ENCODE measurements around the gene FHIT. TPM values are rescaled to one million over a fixed set of nuclear protein-coding genes. Genes with fewer than 3 reads are reported as not detected.

Gene FHIT
- total RNA-seq, 2 donors from 2014 or later, result 6.8 to 12.3 TPM

DNA sequence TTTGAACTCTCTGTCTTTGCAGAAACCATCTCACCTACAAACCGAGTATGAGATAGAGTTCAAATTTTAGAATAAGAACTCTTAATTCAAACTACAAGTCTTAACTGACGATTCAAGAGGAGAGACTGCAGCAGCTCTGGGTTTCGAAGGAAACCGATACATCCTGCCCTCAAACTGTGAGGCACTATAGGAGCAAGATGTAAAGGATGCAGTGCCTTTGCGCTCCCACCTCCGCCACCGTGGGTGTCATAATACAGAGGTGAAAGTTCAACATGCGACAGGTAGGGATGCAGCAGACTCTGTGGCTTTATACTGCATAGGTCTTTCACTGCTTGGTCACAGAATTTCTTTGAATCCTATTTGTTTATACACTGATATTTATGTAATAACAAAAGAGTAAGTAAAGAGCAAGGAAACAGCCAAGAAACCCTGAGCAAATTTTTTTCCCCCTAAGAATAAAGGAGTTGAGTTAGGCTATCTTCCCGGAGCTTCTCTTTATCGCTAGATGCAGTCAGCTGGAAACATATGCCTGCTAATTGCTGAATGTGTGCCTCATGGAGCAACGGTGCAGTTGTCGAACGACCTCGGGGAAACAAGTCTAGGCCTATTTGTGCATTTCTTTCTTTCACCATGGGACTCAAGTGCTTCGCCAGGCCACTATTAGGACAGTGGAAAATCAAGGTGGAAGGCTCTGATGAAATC lies 1103.9 kb downstream of the FHIT start:
- Histone ChIP-seq H3K9me3 (ENCODE audit: control insufficient read depth, low read length) (no peaks in the 10 kb centered on the region), H3K4me1 (ENCODE audit: control insufficient read depth, insufficient read depth, low read length) (peaks cover 8% of the 10 kb centered on the region), H3K27ac (ENCODE audit: low read depth, low read length) (no peak overlapping the region), H3K27me3 (ENCODE audit: control insufficient read depth, insufficient read depth, low read length, poor library complexity, severe bottlenecking) (no peaks in the 10 kb centered on the region), H3K36me3 (ENCODE audit: control insufficient read depth, insufficient read depth, low read length) (no peaks in the 10 kb centered on the region), H3K4me3 (ENCODE audit: low read length) (no peak overlapping the region), H3K9ac (ENCODE audit: extremely low read depth, low read length, poor library complexity, severe bottlenecking) (no peak overlapping the region)
- Mint-ChIP-seq H3K27me3 (ENCODE audit: insufficient read depth) (no peaks in the 10 kb centered on the region), H3K4me3 (no peak overlapping the region), H3K27ac (no peak overlapping the region), H3K36me3 (ENCODE audit: low read depth) (no peaks in the 10 kb centered on the region), H3K4me1 (peaks cover 13% of the 10 kb centered on the region), H3K9me3 (no peaks in the 10 kb centered on the region)
- TF ChIP-seq, protein P1, sequence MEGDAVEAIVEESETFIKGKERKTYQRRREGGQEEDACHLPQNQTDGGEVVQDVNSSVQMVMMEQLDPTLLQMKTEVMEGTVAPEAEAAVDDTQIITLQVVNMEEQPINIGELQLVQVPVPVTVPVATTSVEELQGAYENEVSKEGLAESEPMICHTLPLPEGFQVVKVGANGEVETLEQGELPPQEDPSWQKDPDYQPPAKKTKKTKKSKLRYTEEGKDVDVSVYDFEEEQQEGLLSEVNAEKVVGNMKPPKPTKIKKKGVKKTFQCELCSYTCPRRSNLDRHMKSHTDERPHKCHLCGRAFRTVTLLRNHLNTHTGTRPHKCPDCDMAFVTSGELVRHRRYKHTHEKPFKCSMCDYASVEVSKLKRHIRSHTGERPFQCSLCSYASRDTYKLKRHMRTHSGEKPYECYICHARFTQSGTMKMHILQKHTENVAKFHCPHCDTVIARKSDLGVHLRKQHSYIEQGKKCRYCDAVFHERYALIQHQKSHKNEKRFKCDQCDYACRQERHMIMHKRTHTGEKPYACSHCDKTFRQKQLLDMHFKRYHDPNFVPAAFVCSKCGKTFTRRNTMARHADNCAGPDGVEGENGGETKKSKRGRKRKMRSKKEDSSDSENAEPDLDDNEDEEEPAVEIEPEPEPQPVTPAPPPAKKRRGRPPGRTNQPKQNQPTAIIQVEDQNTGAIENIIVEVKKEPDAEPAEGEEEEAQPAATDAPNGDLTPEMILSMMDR (conservative IDR thresholded peaks at IDR 0.05), result no peak
- DNase-seq, result no peak
- WGBS, 2 experiments (ENCODE audit: insufficient coverage in 1 of 2, insufficient read length in 1 of 2), result 86 to 91% methylated on average over 7 to 15 of the region's 15 CpGs

DNA sequence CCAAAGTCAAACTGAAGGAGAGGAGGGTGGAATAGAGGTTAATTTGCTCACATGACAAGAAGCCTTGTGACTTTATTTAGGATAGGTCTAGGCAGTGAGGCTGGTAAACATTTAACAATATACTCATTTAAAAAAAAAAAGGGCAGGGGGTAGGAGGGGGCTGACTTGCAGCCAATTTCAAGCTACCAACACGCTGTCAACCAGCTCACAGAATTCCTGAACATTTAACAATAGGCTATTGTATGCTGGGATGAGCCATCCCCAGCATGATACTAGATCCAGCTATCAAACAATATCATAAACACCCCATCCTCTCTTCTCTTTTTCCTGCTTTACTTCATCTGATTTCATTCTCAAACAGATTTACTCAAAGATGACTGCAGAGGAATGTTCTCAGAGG lies 1105.1 kb downstream of the FHIT start:
- 25% methylated on average over 1 of the region's 1 CpG; no CpG with 5 or more reads in 1 of the 2 experiments for WGBS, 2 experiments (ENCODE audit: insufficient coverage in 1 of 2, insufficient read length in 1 of 2)
- peak overlapping the region; percentile 40 for H3K27ac ChIP-seq (ENCODE audit: low read depth, low read length)
- H3K9ac ChIP-seq (ENCODE audit: extremely low read depth, low read length, poor library complexity, severe bottlenecking), result no peak overlapping the region

DNA sequence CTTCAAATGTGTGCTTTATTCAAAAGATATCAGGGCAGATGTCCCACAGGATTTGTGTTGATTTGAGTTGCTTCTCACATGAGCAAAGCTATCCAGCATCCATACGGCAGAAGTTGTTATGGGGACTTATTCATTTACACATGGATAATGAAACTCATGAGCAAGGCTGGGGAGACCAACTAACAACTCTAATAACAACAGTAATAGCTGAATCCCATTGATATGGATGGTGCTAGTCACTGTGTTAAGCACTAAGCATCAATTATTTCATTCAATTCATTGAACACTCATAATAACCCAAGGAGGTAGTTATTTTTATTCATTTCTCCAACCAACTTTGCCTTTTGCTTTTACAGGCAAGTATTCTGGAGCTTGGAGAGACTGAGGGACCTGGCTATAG lies 1107.2 kb downstream of the FHIT start:
- Mint-ChIP-seq H3K27me3 (ENCODE audit: insufficient read depth) (no peaks in the 10 kb centered on the region), H3K4me3 (no peak overlapping the region), H3K36me3 (ENCODE audit: low read depth) (no peaks in the 10 kb centered on the region), H3K27ac (no peak overlapping the region), H3K9me3 (no peaks in the 10 kb centered on the region), H3K4me1 (peaks cover 13% of the 10 kb centered on the region)
- no peaks in the 10 kb centered on the region for H3K36me3 ChIP-seq (ENCODE audit: control insufficient read depth, insufficient read depth, low read length)
- H3K27ac ChIP-seq (ENCODE audit: low read depth, low read length), result no peak overlapping the region
- no peak for DNase-seq
- no peak overlapping the region for H3K4me3 ChIP-seq (ENCODE audit: low read length)
- peaks cover 8% of the 10 kb centered on the region for H3K4me1 ChIP-seq (ENCODE audit: control insufficient read depth, insufficient read depth, low read length)
- WGBS, 2 experiments (ENCODE audit: insufficient coverage in 1 of 2, insufficient read length in 1 of 2), result 83% methylated on average over 1 of the region's 1 CpG; no CpG with 5 or more reads in 1 of the 2 experiments
- TF ChIP-seq, protein P1 (conservative IDR thresholded peaks at IDR 0.05), result no peak
- H3K27me3 ChIP-seq (ENCODE audit: control insufficient read depth, insufficient read depth, low read length, poor library complexity, severe bottlenecking), result no peaks in the 10 kb centered on the region
- H3K9ac ChIP-seq (ENCODE audit: extremely low read depth, low read length, poor library complexity, severe bottlenecking), result no peak overlapping the region
- no peaks in the 10 kb centered on the region for H3K9me3 ChIP-seq (ENCODE audit: control insufficient read depth, low read length)

More for the DNA sequence above, 1105.1 kb downstream of the FHIT start:
- H3K4me1 Mint-ChIP-seq, result peaks cover 13% of the 10 kb centered on the region
- Histone ChIP-seq H3K4me3 (ENCODE audit: low read length) (no peak overlapping the region), H3K4me1 (ENCODE audit: control insufficient read depth, insufficient read depth, low read length) (peaks cover 8% of the 10 kb centered on the region), H3K9me3 (ENCODE audit: control insufficient read depth, low read length) (no peaks in the 10 kb centered on the region), H3K27me3 (ENCODE audit: control insufficient read depth, insufficient read depth, low read length, poor library complexity, severe bottlenecking) (no peaks in the 10 kb centered on the region), H3K36me3 (ENCODE audit: control insufficient read depth, insufficient read depth, low read length) (no peaks in the 10 kb centered on the region)
- H3K9me3 Mint-ChIP-seq, result no peaks in the 10 kb centered on the region
- H3K4me3 Mint-ChIP-seq, result no peak overlapping the region
- H3K27ac Mint-ChIP-seq, result no peak overlapping the region
- no peaks in the 10 kb centered on the region for H3K36me3 Mint-ChIP-seq (ENCODE audit: low read depth)
- TF ChIP-seq, protein P1 (conservative IDR thresholded peaks at IDR 0.05), result no peak
- DNase-seq, result no peak
- H3K27me3 Mint-ChIP-seq (ENCODE audit: insufficient read depth), result no peaks in the 10 kb centered on the region
